Measurements from ENCODE around the gene UNC93B1. TPM values are rescaled to one million over a fixed set of nuclear protein-coding genes. Genes with fewer than 3 reads are reported as not detected.

UNC93B1 gene
- total RNA-seq, 1 donor from 2014 or later: 0.86 TPM

GRCh38 chr11:68027667-68028066 is 23.8 kb upstream of the UNC93B1 start:
- Mint-ChIP-seq H3K36me3 (ENCODE audit: unreplicated experiment) (peaks cover 10% of the 10 kb centered on the region), H3K27ac (ENCODE audit: unreplicated experiment) (no peak overlapping the region), H3K9me3 (ENCODE audit: unreplicated experiment) (peaks cover 9% of the 10 kb centered on the region), H3K27me3 (ENCODE audit: unreplicated experiment) (peaks cover 9% of the 10 kb centered on the region), H3K4me1 (ENCODE audit: low read depth, unreplicated experiment) (peaks cover 10% of the 10 kb centered on the region), H3K4me3 (ENCODE audit: unreplicated experiment) (no peak overlapping the region)
- DNase-seq: no peak
- no peak for TF ChIP-seq CTCF (IDR thresholded peaks at IDR 0.05; ENCODE audit: partially characterized antibody, unreplicated experiment)

GRCh38 chr11:68026391-68027105 is 22.7 kb upstream of the UNC93B1 start:
- Mint-ChIP-seq H3K27ac (ENCODE audit: unreplicated experiment) (no peak overlapping the region), H3K4me1 (ENCODE audit: low read depth, unreplicated experiment) (peaks cover 7% of the 10 kb centered on the region), H3K27me3 (ENCODE audit: unreplicated experiment) (peaks cover 7% of the 10 kb centered on the region), H3K4me3 (ENCODE audit: unreplicated experiment) (no peak overlapping the region), H3K9me3 (ENCODE audit: unreplicated experiment) (peaks cover 8% of the 10 kb centered on the region), H3K36me3 (ENCODE audit: unreplicated experiment) (peaks cover 10% of the 10 kb centered on the region)
- DNase-seq: no peak
- no peak for TF ChIP-seq CTCF (IDR thresholded peaks at IDR 0.05; ENCODE audit: partially characterized antibody, unreplicated experiment)

GRCh38 chr11:68025047-68025446 is 21.1 kb upstream of the UNC93B1 start:
- H3K27me3 Mint-ChIP-seq (ENCODE audit: unreplicated experiment): peaks cover 4% of the 10 kb centered on the region
- H3K9me3 Mint-ChIP-seq (ENCODE audit: unreplicated experiment): peaks cover 8% of the 10 kb centered on the region
- no peak for TF ChIP-seq CTCF (IDR thresholded peaks at IDR 0.05; ENCODE audit: partially characterized antibody, unreplicated experiment)
- peaks cover 10% of the 10 kb centered on the region for H3K36me3 Mint-ChIP-seq (ENCODE audit: unreplicated experiment)
- no peak overlapping the region for H3K27ac Mint-ChIP-seq (ENCODE audit: unreplicated experiment)
- no peak overlapping the region for H3K4me3 Mint-ChIP-seq (ENCODE audit: unreplicated experiment)
- no peak for DNase-seq
- peaks cover 4% of the 10 kb centered on the region for H3K4me1 Mint-ChIP-seq (ENCODE audit: low read depth, unreplicated experiment)

- Mint-ChIP-seq H3K27ac (ENCODE audit: unreplicated experiment) (no peak overlapping the region), H3K27me3 (ENCODE audit: unreplicated experiment) (peaks cover 2% of the 10 kb centered on the region), H3K9me3 (ENCODE audit: unreplicated experiment) (peaks cover 9% of the 10 kb centered on the region), H3K4me1 (ENCODE audit: low read depth, unreplicated experiment) (peaks cover 4% of the 10 kb centered on the region), H3K36me3 (ENCODE audit: unreplicated experiment) (peaks cover 10% of the 10 kb centered on the region), H3K4me3 (ENCODE audit: unreplicated experiment) (no peak overlapping the region)
- no peak for DNase-seq
- TF ChIP-seq CTCF (IDR thresholded peaks at IDR 0.05; ENCODE audit: partially characterized antibody, unreplicated experiment): no peak
Observed at GRCh38 chr11:68024508-68024907, 20.6 kb upstream of the UNC93B1 start.

GRCh38 chr11:68022531-68022930 is 18.6 kb upstream of the UNC93B1 start:
- no peak for TF ChIP-seq CTCF (IDR thresholded peaks at IDR 0.05; ENCODE audit: partially characterized antibody, unreplicated experiment)
- Mint-ChIP-seq H3K4me3 (ENCODE audit: unreplicated experiment) (no peak overlapping the region), H3K9me3 (ENCODE audit: unreplicated experiment) (peaks cover 8% of the 10 kb centered on the region), H3K36me3 (ENCODE audit: unreplicated experiment) (peaks cover 10% of the 10 kb centered on the region), H3K4me1 (ENCODE audit: low read depth, unreplicated experiment) (peaks cover 4% of the 10 kb centered on the region), H3K27ac (ENCODE audit: unreplicated experiment) (no peak overlapping the region), H3K27me3 (ENCODE audit: unreplicated experiment) (no peaks in the 10 kb centered on the region)
- no peak for DNase-seq

Data from glutamatergic neuron (in vitro differentiated cells).